Germinal center (tissue), 1 donor: ENCODE data around the gene EVC.
"Not testable (repeated sequence)": the region's sequence is repeated elsewhere in the genome, so short reads cannot be mapped to it uniquely, and the experiment has no call there.

ENCODE experiments used
- DNase-seq: peaks from one replicate; pipeline ENCODE4 v3.0.0; 2012; ENCODE audit warnings: mixed read lengths, low spot score

EVC gene

DNA sequence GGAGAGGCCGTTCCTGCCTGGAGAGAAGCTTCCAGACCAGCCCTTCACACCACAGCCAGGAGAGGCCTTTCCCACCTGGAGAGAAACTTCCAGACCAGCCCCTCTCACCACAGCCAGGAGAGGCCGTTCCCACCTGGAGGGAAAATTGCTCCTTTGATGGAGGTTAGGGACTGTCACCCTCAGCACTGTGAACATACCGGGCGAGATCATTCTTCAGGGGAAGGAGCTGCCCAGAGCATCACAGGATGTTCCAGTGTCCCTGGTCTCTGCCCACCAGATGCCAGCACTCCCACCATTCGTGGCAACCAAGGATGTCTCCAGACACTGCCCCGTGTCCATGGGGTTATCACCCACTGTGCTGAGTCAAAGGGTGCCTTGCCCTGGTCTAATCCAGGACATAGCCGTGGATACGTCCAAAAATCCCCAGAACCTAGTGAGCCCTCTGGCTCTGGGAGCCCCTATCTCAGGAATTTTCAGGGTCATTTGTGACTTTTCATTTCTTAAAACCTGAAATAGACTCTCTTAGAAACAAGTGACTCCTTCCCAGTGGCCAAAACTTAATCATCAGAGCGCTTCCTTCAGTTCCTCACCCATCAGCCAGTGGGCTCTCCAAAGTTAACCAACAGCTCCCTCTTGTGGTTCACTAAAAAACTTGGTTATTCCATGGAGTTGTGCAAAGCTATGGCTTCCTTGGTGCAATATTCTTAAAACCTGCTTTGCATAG, 101.7 kb downstream of the EVC start:
- peak; percentile 47 for DNase-seq

DNA sequence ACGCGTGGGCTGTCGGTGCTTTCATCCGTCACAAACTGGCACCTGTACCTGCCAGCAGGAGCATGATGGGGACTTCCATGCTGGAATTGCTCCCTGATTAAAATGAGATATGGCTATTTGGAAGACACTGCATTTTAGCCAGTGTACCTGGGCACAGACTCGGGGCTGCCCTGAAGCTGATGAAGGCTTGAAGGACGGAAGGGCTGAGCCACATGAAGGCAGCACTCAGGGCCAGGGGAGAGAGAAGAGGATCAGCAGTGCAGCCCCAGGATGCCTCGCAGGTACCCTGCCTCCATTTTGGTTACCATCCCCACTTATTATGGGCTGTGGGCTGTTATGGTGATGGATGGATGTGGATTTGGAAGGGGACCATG, 102.9 kb downstream of the EVC start:
- DNase-seq, result no peak

DNA sequence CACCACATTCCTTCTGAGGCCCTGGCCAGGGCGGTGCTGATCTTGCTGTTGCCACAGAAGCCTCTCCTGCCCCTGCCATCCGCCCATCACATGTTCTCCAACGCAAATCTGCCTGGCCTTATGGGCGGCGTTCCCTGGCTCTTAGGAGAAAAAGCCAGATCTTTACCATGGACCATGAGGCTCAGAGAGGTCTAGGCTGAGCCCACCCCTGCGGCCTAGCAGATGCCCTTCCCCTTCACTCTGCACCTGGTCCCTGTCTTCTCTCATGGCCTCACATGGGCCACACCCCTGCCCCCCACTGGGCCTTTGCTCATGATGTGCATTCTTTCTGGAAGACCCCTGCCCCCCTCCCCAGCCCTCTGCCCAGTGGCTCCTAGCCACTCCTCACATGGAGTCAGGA, 103.4 kb downstream of the EVC start:
- no peak for DNase-seq

DNA sequence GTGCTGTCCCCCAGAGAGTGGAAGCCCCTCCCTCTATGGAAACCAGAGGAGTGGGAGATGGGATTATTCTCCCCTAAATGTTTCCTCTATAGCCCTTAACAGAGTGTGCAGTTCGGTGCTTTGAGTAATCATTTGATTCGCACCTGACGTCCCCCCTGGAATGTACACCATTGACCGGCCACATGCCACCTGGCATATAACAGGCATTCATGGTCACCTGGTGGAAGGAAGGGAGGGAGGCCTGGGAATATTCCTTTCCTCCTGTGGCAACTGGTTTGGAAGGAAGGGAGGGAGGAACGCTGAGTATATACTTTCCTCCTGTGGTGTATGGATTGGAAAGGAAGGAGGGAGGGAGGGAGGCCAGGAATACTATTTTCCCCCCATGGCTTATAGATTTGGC, 104.6 kb downstream of the EVC start:
- no peak for DNase-seq

DNA sequence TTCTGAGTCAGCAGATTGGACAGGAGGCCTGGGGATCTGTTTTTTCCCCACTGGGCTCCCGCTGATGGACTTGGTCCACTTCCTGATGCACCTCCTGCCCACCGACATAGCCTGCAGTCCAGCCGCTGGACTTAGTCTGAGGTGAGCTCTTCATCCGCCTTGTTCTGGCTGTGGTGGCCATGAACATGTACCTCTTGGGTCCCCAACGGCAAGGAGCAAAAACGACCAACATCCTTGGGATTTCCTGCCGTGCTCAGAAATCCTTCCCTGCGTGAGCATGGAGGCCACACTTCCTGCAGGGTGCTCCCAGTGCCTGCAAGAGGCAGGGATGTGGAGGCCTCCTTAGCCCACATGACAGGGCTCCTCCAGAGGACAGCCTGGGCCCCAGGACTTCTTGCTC, 105.1 kb downstream of the EVC start:
- no peak for DNase-seq

DNA sequence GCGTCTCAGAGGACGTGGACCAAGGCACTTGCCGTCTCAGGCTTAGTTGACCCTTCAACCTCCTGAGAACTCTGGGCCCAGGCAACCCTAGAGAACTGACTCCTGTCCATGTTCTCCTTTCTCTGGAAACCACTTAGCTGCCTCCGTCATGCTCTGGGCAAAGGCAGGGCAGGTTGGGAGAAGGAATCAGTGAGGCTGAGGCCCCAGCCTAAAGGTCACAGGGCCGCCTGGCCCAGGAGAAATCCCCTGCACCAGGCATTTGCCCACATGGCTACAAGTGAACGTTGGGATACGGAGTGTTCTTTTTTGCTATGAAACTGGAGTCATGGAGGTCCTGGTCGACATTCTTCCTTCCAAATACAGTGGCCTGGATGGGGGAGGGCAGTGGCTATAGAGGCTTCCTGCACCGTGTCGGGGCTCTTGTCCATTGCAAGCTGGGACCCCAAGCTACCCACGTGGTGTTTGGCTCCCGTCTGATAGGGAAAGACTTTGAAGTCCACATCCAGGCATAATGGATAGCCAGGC, 105.9 kb downstream of the EVC start:
- no peak for DNase-seq

DNA sequence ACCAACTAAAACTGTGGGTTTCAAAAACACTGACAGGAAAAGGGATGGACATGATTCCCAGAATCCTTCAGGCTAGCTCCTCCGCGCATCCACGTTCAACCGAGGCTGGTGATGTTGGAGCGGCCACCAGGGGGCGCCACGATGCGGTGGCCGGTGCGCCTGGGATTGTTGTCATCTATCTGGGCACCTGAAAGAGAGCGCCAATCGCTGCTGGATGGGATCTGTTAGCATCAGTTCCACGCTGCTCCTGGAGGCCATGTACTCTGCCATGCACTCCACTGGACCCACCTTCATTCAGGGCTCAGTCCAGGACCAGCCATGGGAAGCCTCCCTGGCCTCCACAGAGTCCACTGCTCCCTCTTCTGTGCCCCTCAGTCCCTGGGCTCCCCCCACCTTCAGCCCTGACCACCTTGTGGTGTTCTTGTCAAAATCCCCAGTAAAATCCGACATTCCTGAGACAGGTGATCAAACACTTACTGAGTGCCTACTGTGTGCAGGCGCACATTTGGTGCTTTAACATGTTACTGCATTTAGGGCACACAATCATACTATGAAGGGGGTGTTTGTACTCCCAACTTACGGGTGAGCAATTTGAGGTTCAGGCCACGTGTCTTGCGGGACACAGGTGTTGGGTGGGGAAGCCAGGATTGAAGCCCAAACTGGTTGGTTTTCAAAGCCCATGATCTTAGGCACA, 110.8 kb downstream of the EVC start:
- no peak for DNase-seq

DNA sequence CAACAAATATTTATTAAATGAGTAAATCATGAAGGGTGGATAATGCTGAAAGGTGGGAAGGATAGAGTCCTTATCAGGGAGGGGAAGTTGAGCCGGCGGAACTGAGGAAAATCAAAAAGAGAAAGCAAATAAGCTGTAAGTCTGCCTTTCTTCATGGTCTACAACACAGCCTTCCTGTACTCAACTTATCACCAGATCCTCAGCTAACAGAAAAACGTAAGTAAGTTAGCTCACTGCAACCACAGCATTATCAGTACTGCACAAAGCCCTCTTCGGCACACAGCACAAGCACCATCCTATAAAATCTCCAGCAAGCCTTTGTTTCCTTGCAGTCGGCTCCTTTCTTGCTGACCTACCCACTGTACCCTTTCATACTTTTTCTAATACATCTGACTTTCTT, 111.6 kb downstream of the EVC start:
- no peak for DNase-seq

DNA sequence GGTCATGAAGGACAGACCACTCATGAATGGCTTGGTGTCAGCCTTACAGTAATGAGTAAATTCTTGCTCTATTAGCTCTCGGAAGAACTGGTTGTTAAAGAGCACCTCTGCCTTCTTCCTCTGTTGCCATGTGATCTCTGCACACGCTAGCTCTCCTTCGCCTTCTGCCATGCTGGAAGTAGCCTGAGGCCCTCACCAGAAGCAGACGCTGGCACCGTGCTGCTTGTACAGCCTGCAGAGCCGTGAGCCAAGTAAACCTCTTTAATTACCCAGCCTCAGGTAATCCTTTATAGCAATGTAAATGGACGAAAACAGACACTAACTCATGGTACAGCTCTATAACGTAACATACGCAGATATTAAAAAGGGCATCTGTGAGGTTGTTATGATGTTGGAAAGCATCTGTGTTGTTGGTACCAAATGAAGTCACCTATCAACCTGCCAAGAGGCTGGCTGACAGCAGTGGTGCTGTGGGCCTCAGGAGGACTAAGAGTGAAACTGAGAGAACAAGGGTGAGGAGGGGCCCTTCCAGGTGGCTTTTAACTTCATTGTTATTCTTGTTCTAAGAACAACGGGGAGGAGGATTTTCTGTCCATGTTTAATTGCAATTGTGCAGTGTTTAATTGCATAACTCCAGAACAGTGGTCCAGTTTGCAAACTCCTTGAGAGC, 112.7 kb downstream of the EVC start:
- no peak for DNase-seq

DNA sequence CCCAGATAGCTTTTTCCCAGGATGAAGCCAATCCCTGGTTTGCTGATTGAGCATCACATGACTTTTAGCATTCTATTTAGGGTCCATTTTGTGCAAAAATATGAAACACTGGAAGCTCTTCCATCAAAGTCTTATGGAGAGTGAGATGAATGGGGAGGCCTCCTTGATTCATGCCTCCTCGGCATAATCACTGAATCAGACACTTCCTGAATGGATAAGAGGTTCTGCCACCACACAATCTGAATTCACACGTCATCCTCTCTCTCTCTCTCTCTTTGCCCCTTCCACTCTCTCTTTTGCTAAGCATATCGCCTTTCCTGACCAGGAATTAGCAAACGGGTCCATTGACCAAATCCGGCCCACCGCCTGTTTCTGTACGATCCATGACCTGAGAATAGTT, 113.2 kb downstream of the EVC start:
- no peak for DNase-seq

DNA sequence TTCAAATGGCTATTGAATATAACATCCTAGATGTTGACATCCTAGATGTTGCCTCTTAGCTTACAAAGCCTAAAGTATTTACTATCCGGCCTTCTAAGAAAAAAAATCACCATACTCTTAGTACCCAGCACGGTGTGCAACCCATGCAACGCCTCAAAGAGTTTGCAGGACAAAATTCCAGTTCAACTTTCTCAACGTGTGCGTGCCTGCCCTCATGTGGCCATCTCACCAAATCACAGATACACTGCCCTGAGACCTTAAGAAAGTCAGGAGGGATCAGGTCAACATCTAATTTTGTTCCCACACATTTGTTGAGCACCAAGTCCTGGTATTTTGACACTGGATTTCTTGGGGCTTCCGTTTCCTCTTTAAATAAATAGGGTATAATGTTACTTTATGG, 113.6 kb downstream of the EVC start:
- no peak for DNase-seq

DNA sequence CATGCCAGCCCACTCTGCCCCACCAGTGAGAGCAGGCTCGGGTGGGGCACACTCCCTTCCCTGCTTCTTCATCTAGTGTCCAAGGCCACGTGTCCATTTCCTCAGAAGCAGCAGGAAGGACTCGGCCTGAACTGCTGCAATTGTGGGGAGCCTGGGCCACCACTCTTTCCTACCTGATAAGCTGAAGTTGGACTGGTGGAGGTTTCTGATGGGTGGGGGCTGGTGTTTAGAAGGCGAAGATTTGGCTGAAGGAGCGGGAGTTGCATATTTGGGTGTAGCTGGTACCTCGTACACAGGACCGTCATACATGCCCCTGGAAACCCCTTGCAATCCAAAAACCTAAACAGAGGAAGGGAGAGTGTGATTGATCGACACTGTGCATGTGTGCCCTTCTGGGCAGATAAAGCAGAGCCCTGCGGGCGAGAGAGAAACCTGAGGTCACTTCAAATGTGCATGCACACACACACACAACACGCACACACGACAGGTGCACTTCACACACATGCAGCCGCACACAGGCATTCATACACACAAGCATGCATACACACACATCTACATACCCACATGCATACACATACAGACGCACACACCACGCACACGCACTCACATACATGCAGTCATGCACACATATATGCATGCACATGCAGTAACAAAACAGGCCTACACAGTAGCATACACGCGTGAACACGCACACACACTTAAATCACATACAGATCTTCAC, 114.5 kb downstream of the EVC start:
- DNase-seq, result no peak

DNA sequence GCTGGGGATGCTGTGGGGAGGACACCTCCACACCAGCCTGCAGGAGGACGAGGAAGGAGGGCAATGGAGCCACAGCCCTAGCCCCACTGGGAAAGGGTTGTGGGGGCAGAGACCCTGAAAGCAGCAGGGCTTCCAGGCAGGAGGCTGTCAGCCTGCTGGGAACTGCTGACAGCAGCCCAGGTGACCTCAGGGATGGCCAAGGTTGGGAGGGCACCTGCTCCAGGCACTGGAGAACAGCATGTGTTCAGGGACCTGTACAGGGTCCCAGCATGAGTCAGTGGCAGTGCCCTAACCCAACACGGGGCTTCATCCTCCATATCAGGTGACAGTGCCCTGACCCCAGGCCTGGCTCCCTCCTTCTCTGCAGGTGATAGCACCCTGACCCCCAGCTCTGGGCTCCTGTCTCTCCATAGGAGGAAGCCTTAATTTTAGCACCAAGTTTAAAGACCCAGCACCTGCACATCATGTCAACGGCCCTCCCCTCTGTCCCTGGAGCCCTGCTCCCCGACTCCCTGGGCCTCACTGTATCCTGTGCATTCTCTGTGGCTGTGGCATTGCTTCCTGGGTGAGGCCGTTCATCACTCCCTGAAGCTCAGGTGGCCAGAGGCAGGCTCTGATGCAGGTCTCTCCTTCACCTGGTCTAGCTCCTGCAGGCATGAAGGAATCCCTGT, 115.6 kb downstream of the EVC start:
- DNase-seq, result no peak

DNA sequence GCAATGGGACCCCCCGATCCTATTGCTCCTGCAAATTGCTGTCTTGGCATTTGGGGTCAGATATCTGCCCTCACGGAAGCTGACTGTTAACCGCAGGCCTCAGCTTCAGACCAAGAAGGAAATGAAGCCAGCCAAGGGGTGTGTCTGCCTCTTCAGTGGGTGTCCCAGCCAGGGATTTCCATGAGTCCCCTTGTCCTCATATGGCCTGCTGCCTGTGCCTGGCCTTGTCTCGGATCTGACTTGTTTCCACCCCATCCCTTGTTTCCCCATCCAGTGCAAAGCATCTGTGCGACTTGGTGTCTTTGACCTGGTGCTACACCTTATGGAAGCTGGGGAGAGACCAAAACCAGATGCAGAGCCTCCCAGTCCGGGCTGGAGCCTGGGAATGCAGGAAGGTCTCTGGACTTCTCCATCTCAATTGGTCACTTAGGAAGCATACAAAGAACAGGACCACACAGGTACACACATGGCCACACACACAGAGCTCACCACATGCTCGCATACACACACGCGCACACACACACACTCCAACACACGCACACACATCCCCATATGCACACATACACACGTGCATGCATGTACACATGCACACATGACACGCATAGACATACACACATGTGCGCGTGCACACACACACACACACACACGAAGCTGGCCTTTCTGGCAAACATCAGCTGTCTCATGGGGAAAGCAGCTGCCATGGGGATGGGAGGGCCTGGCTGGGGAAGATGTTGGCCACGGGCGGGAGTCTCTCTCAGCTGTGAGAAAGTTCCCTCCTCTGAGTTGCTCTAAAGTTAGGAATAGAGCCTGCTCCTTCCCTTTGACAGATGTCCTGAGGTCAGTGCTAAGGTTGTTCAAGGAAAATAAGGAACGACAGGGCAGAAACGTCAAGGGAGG, 116.4 kb downstream of the EVC start:
- DNase-seq, result no peak

DNA sequence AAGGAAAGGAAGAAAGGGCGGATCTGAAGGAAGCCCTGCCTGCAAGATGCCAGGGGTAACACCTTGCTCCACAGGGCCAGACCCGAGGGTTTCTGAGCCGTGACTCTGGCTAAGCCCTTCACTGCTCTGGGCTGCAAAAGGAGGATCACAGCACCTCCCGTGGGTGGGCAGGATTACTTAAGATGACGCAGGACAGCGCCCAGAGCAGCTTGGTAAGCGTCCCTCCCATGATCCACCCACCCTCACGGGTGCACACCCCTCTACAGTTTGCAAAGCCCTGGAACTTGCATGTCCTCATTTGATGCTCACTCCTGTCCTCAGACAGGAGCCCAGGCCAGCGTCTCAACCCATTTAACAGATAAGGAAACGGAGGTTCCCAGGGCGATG, 117.0 kb downstream of the EVC start:
- no peak for DNase-seq

DNA sequence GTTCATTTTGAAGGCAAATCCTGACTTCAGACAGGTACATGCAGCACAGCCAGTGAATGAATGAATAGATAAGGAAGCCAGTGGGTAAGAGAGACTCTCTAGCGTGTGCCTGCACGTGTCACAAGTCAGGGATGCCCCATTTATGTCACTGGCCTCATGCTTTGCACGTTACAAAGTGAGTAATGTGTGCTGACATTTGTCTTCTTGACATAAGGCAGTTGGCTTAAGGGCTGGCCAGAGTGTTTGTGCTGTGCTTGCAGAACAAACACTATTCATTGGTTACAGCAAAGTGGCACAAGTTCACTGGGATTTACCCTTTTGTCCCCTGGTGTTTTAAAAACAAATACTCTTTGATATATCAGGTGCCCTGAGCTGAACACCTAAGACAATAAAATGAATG, 125.9 kb downstream of the EVC start:
- DNase-seq, result no peak

DNA sequence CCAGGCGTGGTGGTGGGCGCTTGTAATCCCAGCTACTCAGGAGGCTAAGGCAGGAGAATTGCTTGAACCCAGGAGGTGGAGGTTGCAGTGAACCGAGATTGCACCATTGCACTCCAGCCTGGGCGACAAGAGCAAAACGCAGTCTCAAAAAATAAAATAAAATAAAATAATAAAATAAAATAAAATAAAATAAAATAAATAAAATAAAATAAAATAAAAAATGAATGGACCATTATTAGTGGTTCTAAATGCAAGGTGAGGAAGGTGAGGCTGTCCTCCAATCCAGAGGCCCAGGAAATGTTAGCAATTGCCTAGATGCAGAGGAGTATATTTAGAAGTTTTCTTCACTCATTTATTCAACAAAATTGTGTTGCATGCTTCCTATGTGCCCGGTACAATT, 126.5 kb downstream of the EVC start:
- not testable (repeated sequence) for DNase-seq

DNA sequence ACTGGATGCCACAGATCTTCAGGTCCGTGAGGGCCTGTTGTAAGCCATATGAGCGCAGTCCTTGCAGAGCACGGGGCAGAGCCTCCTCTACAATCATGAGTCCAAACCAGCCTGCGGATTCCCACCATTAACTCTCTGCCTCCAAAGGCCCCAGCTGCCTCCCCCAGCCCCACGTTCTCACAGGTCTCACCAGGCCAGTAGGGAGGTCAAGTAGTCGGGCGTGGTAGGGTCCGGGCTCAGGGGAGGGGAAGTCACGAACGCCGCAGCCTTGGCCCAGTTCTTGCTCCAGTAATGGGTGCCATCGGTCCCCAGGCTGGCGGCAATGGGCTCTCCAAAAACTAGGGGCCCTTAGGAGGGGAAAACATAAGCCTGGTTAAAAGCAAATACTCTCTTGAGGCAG, 128.3 kb downstream of the EVC start:
- no peak for DNase-seq

DNA sequence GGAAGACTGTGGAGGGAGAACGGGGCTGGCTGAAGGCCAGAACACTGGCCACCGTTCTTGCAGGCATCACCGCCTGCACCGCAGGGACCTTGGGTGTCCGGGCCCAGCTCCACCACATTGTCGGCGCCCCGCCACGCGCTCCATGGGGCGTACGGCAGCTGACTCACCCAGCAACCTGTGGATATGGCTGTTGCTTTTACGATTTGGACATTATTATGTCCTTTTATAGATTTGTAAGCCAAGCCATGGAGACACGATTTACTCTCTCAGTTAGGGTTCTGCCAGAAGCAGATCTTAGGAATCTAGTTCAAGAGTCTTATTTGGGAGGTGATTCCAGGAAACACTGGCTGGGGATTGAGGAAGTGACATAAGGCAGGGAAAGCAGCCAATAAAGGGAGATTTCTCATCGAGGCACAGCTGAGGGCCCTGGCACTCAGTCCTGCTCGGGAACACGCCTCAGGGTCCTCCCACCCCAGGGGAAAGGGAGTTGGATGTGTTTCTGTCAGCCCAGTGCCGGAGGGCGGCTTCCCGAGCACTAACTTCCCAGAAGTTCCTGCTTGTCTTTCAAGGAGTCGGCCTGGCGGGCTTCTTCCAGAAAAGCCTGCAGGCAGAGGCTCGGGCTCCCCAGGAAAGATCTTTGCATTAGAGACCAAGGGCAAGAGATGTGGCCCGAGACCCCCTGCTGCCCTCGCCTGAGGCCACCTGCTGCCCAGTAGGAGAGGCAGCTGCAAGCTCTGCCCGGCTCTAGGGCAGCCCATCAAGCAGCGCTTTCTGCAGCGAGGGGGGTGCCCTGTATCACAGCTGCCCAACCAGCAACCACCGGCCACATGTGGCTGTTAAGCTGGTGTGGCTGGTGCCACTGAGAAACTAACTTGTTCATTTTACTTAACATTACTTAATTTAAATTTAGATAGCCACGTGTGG, 129.0 kb downstream of the EVC start:
- no peak for DNase-seq

DNA sequence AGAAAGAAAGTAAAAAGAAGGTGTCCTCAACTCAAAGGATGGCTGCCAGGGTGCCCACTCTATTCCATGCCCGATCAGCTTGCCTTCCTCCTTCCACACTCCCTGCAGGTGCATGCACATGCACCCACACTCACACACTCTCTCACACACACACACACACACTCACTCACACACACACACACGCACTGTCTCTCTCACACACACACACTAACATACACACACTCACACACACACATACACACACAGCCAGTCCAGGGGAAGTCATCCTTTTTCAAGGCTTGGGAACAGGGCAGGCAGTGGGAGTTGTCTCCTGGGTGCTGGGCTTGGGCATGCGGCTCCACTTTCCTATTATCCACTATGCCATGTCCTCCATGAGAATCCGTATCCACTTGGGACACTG, 131.5 kb downstream of the EVC start:
- no peak for DNase-seq
